Measurements from ENCODE around the gene ZCCHC2. TPM values are rescaled to one million over a fixed set of nuclear protein-coding genes. Genes with fewer than 3 reads are reported as not detected.

Gene ZCCHC2
- total and polyA plus RNA-seq, 2 of the 4 experiments (the other 2 are of a cell fraction): 3.2 to 3.6 TPM

- WGBS, 2 experiments (ENCODE audit: extremely low coverage in 2 of 2, insufficient read length in 1 of 2): no CpG with 5 or more reads among the region's 11 CpGs
- Histone ChIP-seq H3K4me1 (ENCODE audit: control insufficient read depth, insufficient read depth, low read length) (no peaks in the 10 kb centered on the region), H2BK15ac (ENCODE audit: low read depth, low read length) (no peak overlapping the region), H4K8ac (ENCODE audit: low read depth in 2 of 2, low read length in 2 of 2) (no peak overlapping the region), H2BK20ac (ENCODE audit: low read depth, low read length) (no peak overlapping the region), H3K23ac (ENCODE audit: low read depth, low read length) (no peak overlapping the region), H2AK9ac (replicated peaks; ENCODE audit: low read depth, low read length, poor library complexity) (no peak overlapping the region), H2AFZ (replicated peaks; ENCODE audit: low read length, poor library complexity) (no peak overlapping the region), H4K20me1 (ENCODE audit: insufficient read depth, low read length) (no peaks in the 10 kb centered on the region), H3K9me1 (ENCODE audit: insufficient read depth, low read length) (peaks cover 4% of the 10 kb centered on the region; the same call in 1 of the 2 replicates), H3K18ac (ENCODE audit: low read depth, low read length) (no peak overlapping the region), H4K91ac (ENCODE audit: insufficient read depth, low read depth, low read length) (no peak overlapping the region), H3K9me3 (ENCODE audit: control insufficient read depth, insufficient read depth, low read length) (no peaks in the 10 kb centered on the region), H3K4ac (ENCODE audit: low read depth, low read length) (no peak overlapping the region), H3K56ac (ENCODE audit: extremely low read depth, insufficient read depth, low read length) (no peak overlapping the region), H4K5ac (ENCODE audit: low read depth, low read length) (no peak overlapping the region), H3K4me2 (ENCODE audit: low read depth, low read length) (no peak overlapping the region), H3K14ac (replicated peaks; ENCODE audit: low read depth, low read length) (no peak overlapping the region), H3K36me3 (ENCODE audit: control insufficient read depth, insufficient read depth, low read length) (peaks cover 9% of the 10 kb centered on the region), H2BK5ac (ENCODE audit: low read depth, low read length, poor library complexity, severe bottlenecking) (no peak overlapping the region), H3K27me3 (ENCODE audit: control insufficient read depth, insufficient read depth, low read length) (no peaks in the 10 kb centered on the region), H3K9ac (ENCODE audit: low read depth, low read length) (no peak overlapping the region), H3K79me1 (ENCODE audit: low read depth in 1 of 2, low read length in 2 of 2) (peaks cover 5 to 9% of the 10 kb centered on the region in 2 experiments; a peak in 3 of 4 replicates), H3K27ac (ENCODE audit: insufficient read depth, low read length) (no peak overlapping the region), H3K4me3 (ENCODE audit: insufficient read depth, low read depth, low read length) (no peak overlapping the region), H2BK120ac (ENCODE audit: low read depth, low read length) (no peak overlapping the region), H2AK5ac (ENCODE audit: low read depth, low read length) (no peak overlapping the region)
- TF ChIP-seq MAFK (IDR thresholded peaks at IDR 0.05; ENCODE audit: low read depth, low read length): no peak
- no peak for TF ChIP-seq NFE2L2 (IDR thresholded peaks at IDR 0.05; ENCODE audit: low read depth, low read length)
- TF ChIP-seq USF2 (IDR thresholded peaks at IDR 0.05; ENCODE audit: low read depth, low read length): no peak
- no peak for TF ChIP-seq RCOR1 (IDR thresholded peaks at IDR 0.05; ENCODE audit: insufficient replicate concordance, low read length)
- no peak for TF ChIP-seq CEBPB (IDR thresholded peaks at IDR 0.05; ENCODE audit: low read depth, low read length)
- no peak for TF ChIP-seq SMC3 (IDR thresholded peaks at IDR 0.05; ENCODE audit: low read depth, low read length)
- TF ChIP-seq MAZ (IDR thresholded peaks at IDR 0.05; ENCODE audit: borderline replicate concordance, low read depth, low read length): no peak
- TF ChIP-seq RFX5 (IDR thresholded peaks at IDR 0.05; ENCODE audit: low read depth, low read length): no peak
- no peak for TF ChIP-seq ELK1 (IDR thresholded peaks at IDR 0.05; ENCODE audit: borderline replicate concordance, low read depth, low read length)
- TF ChIP-seq CHD1 (IDR thresholded peaks at IDR 0.05; ENCODE audit: low read depth, low read length): no peak
- TF ChIP-seq POLR2A (IDR thresholded peaks at IDR 0.05; ENCODE audit: low read depth, low read length): no peak
- no peak for TF ChIP-seq RAD21 (IDR thresholded peaks at IDR 0.05; ENCODE audit: low read length)
- TF ChIP-seq FOS (IDR thresholded peaks at IDR 0.05; ENCODE audit: low read depth, low read length): no peak
- TF ChIP-seq CTCF (conservative IDR thresholded peaks at IDR 0.05; ENCODE audit: low read depth, low read length): no peak
- dilution Hi-C loops (cut with HindIII; ENCODE audit: low sequenced_read_pairs, unreplicated experiment): no loop called here
- intact Hi-C loops (cut with micrococcal nuclease): no loop called here
- POLR2A ChIA-PET (ENCODE audit: unreplicated experiment): no interaction called here
- CTCF ChIA-PET: no interaction called here
- DNase-seq: no peak
- no TSS peak for BruUV-seq (replicated peaks)
- in situ Hi-C loops (cut with MboI; ENCODE audit: low sequenced_read_pairs): no loop called here
- no peak for ATAC-seq (ENCODE audit: low read depth)
Measured at GRCh38 chr18:62539284-62540165, 16.7 kb downstream of the ZCCHC2 start.

Measured in IMR-90 (cell line).